Breast epithelium (tissue), 4 donors: ENCODE results near the gene CTNNBIP1. TPM values are rescaled to one million over a fixed set of nuclear protein-coding genes. Genes with fewer than 3 reads are reported as not detected.
A peak's percentile ranks its signal among the peaks of the same experiment; 100 is the strongest.

Source experiments
- DNase-seq, 2 donors: peaks; one replicate each; pipeline ENCODE4 v3.0.0-alpha.2; 2019; ENCODE audit warnings: low spot score in 2 of 2
- H3K27ac ChIP-seq, 2 donors: fragments of 200-600 bp; sonication (generic) in 1 of 2; one replicate each; pipeline ENCODE4 v1.5.1; 2016 to 2019; ENCODE audit warnings: mild to moderate bottlenecking in 1 of 2
- H3K27me3 ChIP-seq, 2 donors: fragments of 200-600 bp; sonication (generic) in 1 of 2; one replicate each; pipeline versions ENCODE4 v1.5.1 to v1.6.0; 2017 to 2019; ENCODE audit warnings: control low read depth in 1 of 2, mild to moderate bottlenecking in 1 of 2
- H3K36me3 ChIP-seq: fragments of 200-600 bp; one replicate; pipeline ENCODE4 v1.5.1; 2019
- H3K4me1 ChIP-seq, 2 donors: fragments of 200-600 bp; sonication (generic); one replicate each; pipeline ENCODE4 v1.5.1; 2016 to 2019; ENCODE audit warnings: control low read depth in 1 of 2
- H3K4me3 ChIP-seq, 3 donors: fragments of 200-600 bp; sonication (generic); 1 replicate in 2 of 3; 2 replicates in 1 of 3; pipeline ENCODE4 v1.5.1; 2016 to 2019; ENCODE audit warnings: mild to moderate bottlenecking in 3 of 3, moderate library complexity in 2 of 3
- H3K9me3 ChIP-seq, 2 donors: fragments of 200-600 bp; sonication (generic) in 1 of 2; one replicate each; pipeline ENCODE4 v1.5.1; 2016 to 2019; ENCODE audit warnings: control low read depth in 1 of 2
- POLR2A ChIP-seq: fragments of 450-650 bp; IDR thresholded peaks from one replicate; pipeline ENCODE4 v1.6.1; 2016; ENCODE audit warnings: antibody characterized with exemption, mild to moderate bottlenecking, moderate library complexity
- POLR2AphosphoS5 ChIP-seq, 3 donors: sonication (generic); formaldehyde crosslinking; IDR thresholded peaks; one replicate each; pipeline ENCODE4 v1.6.1; 2017; ENCODE audit warnings: antibody characterized with exemption in 3 of 3
- intact Hi-C: fragments of 100-400 bp; cut with DNase I; formaldehyde crosslinking; loops from one replicate; pipeline ENCODE4 v1.15.1; 2023; ENCODE audit warnings: low total_unique reads
- total RNA-seq, 3 donors: library from RNA; depleted of rRNA; stranded (reverse); fragments of >200 nt; gene quantifications; one replicate each; pipeline ENCODE4 v1.1.0, GENCODE V29; 2016
- TF ChIP-seq, protein P1 (sequence below), 3 donors: fragments of 450-650 bp; IDR thresholded peaks; one replicate each; pipeline ENCODE4 v1.5.1; 2016 to 2017; ENCODE audit warnings: antibody characterized with exemption in 3 of 3, mild to moderate bottlenecking in 3 of 3, moderate library complexity in 3 of 3

The CTNNBIP1 gene
- total RNA-seq, 3 donors from 2014 or later = 25.9 to 37.9 (median 29.5) TPM

DNA sequence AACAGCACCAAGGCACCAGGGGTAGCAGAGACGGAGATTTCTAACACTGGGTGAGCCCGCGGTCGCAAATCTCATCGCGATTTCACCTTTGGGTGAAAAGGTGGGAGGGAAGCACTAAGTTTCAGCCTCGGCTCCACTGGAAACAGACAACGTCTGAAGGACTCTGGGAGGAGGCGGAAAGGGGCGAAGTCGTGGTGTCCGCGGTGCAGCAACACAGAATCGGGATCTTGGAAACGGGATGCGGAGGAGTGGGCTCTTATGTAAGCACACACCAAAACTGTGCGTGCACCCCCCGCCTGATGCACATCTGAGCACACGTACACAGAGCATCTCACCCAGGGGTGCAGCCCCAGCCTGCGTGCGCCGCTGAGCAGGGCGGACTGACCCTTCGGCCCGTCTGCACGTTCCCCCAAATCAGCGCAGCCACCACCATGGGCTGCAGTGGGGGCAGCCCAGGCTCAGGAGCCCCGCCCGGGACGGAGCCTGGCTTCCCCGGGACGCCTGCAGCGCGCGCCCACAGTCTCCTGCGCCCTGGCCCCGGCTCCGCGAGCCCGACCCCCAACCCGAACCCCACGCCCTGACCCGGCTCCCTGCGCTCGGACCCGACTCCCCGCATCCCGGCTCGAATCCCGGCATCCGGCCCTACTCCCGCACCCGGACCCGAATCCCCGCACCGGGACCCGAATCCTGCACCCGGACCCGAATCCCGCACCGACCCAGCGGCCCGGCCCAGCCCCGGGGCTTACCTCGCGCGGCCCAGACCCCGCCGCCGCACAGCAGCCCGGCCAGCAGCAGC lies 87.0 kb downstream of the CTNNBIP1 start:
- Histone ChIP-seq H3K36me3 (no peaks in the 10 kb centered on the region), H3K4me1 (peaks cover 3 to 6% of the 10 kb centered on the region in 2 donors), H3K27me3 (no peaks in the 10 kb centered on the region), H3K9me3 (no peaks in the 10 kb centered on the region), H3K27ac (peak overlapping the region; percentile 95 to 96), H3K4me3 (peak overlapping the region; percentile 81 to 89 (median 84))
- no peak for DNase-seq
- TF ChIP-seq, protein P1, sequence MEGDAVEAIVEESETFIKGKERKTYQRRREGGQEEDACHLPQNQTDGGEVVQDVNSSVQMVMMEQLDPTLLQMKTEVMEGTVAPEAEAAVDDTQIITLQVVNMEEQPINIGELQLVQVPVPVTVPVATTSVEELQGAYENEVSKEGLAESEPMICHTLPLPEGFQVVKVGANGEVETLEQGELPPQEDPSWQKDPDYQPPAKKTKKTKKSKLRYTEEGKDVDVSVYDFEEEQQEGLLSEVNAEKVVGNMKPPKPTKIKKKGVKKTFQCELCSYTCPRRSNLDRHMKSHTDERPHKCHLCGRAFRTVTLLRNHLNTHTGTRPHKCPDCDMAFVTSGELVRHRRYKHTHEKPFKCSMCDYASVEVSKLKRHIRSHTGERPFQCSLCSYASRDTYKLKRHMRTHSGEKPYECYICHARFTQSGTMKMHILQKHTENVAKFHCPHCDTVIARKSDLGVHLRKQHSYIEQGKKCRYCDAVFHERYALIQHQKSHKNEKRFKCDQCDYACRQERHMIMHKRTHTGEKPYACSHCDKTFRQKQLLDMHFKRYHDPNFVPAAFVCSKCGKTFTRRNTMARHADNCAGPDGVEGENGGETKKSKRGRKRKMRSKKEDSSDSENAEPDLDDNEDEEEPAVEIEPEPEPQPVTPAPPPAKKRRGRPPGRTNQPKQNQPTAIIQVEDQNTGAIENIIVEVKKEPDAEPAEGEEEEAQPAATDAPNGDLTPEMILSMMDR (IDR thresholded peaks at IDR 0.05) = no peak
- no peak for TF ChIP-seq POLR2AphosphoS5 (IDR thresholded peaks at IDR 0.05)
- TF ChIP-seq POLR2A = no peak
- intact Hi-C loops = no loop called here

DNA sequence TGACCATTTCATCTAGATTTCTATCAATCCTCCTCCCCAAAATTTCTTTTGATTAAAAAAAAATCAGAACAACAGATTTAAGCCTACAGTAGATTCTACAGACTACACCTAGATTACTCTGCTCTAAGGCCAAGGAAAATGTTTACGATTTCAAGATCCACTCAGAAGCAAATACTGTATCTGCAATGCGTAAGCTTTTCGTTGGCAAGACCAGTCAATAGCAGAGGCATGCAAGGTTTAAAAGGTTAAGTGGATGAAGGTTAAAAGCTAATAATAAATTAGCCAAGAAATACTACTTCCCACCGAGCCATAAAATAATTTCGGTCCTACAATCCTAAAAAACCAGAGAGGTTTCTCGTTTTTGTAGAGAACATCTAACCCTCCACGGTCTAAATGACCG lies 87.6 kb downstream of the CTNNBIP1 start:
- intact Hi-C loops = no loop called here
- peak overlapping the region in 1 of 2 donors; percentile 95 for H3K27ac ChIP-seq

DNA sequence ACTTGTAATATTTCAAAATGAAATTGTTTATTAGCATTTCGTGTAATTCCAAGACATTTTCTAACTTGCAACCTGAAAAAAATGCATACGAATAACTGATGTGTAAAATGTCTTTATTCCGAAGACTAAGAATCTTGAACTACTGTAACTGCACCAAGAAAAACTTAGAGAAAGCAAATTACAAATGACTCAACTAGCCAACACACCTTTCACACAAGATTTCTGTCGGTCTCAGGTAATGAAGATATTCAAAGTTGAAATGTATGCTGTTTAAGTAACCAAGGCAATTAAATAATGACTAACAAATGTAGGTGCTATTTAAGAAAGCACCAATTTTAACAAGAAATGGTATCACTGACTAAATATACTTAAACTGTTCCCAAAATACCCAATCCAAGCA lies 88.4 kb downstream of the CTNNBIP1 start:
- Histone ChIP-seq H3K9me3 (no peaks in the 10 kb centered on the region), H3K27me3 (no peaks in the 10 kb centered on the region), H3K27ac (no peak overlapping the region), H3K4me1 (peaks cover 3 to 6% of the 10 kb centered on the region in 2 donors), H3K4me3 (no peak overlapping the region), H3K36me3 (no peaks in the 10 kb centered on the region)
- TF ChIP-seq, protein P1 (IDR thresholded peaks at IDR 0.05) = no peak
- TF ChIP-seq POLR2AphosphoS5 (IDR thresholded peaks at IDR 0.05) = no peak
- TF ChIP-seq POLR2A = no peak
- DNase-seq = no peak
- intact Hi-C loops = no loop called here

More for the DNA sequence above, 87.6 kb downstream of the CTNNBIP1 start:
- peak overlapping the region; percentile 81 to 89 (median 84) for H3K4me3 ChIP-seq
- H3K9me3 ChIP-seq = no peaks in the 10 kb centered on the region
- H3K4me1 ChIP-seq = peaks cover 3 to 6% of the 10 kb centered on the region in 2 donors
- no peak for DNase-seq
- no peaks in the 10 kb centered on the region for H3K36me3 ChIP-seq
- TF ChIP-seq, protein P1 (IDR thresholded peaks at IDR 0.05) = no peak
- no peak for TF ChIP-seq POLR2AphosphoS5 (IDR thresholded peaks at IDR 0.05)
- TF ChIP-seq POLR2A = no peak
- H3K27me3 ChIP-seq = no peaks in the 10 kb centered on the region

DNA sequence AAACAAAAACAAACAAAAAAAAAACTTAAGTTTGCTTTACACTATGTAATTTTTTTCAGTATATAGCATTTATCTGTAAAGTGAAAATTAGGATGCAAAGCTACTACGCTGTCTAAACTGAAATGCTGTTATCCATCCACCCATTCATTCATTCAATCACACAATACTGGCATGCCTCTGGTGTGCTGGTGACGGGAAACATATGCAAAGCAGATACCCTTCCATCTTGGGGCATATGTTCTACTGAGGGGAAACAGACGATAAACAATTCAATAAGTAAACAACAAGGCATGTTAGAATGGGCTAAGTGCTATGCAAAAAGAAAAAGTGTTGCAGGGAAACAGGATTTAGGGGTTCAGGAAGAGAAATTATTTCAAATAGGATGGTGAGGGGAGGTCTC lies 89.5 kb downstream of the CTNNBIP1 start:
- H3K4me3 ChIP-seq = no peak overlapping the region
- H3K36me3 ChIP-seq = no peaks in the 10 kb centered on the region
- TF ChIP-seq POLR2AphosphoS5 (IDR thresholded peaks at IDR 0.05) (no peak), POLR2A (no peak)
- TF ChIP-seq, protein P1 (IDR thresholded peaks at IDR 0.05) = no peak
- intact Hi-C loops = no loop called here
- H3K4me1 ChIP-seq = peaks cover 3 to 6% of the 10 kb centered on the region in 2 donors
- no peaks in the 10 kb centered on the region for H3K9me3 ChIP-seq
- no peak overlapping the region for H3K27ac ChIP-seq
- no peaks in the 10 kb centered on the region for H3K27me3 ChIP-seq
- no peak for DNase-seq

GRCh38 chr1:9817734-9818133 lies 92.3 kb downstream of the CTNNBIP1 start:
- Histone ChIP-seq H3K27ac (no peak overlapping the region), H3K4me3 (no peak overlapping the region), H3K9me3 (no peaks in the 10 kb centered on the region), H3K4me1 (no peaks in the 10 kb centered on the region), H3K27me3 (no peaks in the 10 kb centered on the region), H3K36me3 (no peaks in the 10 kb centered on the region)
- DNase-seq = no peak
- intact Hi-C loops = no loop called here
- TF ChIP-seq POLR2AphosphoS5 (IDR thresholded peaks at IDR 0.05) = no peak
- no peak for TF ChIP-seq POLR2A
- TF ChIP-seq, protein P1 (IDR thresholded peaks at IDR 0.05) = no peak
